Thyroid gland (tissue), 4 donors: ENCODE results near the gene CHPF. TPM values are rescaled to one million over a fixed set of nuclear protein-coding genes. Genes with fewer than 3 reads are reported as not detected.

Source experiments
- DNase-seq, 2 donors: peaks; one replicate each; pipeline ENCODE4 v3.0.0-alpha.2; 2019
- H3K27ac ChIP-seq, 3 donors: fragments of 200-600 bp; sonication (generic); 1 replicate in 2 of 3; 2 replicates in 1 of 3; pipeline ENCODE4 v1.5.1; 2016 to 2019; ENCODE audit warnings: mild to moderate bottlenecking in 1 of 3, moderate library complexity in 1 of 3
- H3K27me3 ChIP-seq: fragments of 200-600 bp; sonication (generic); one replicate; pipeline ENCODE4 v1.5.1; 2019
- H3K36me3 ChIP-seq, 2 donors: fragments of 200-600 bp; sonication (generic); one replicate each; pipeline ENCODE4 v1.5.1; 2016 to 2019
- H3K4me1 ChIP-seq, 2 donors: fragments of 200-600 bp; sonication (generic); one replicate each; pipeline ENCODE4 v1.5.1; 2017 to 2019
- H3K4me3 ChIP-seq, 3 donors: fragments of 200-600 bp; sonication (generic); replicated peaks in 1 of 3; 1 replicate in 2 of 3; 2 replicates in 1 of 3; pipeline ENCODE4 v1.5.1; 2016; ENCODE audit warnings: mild to moderate bottlenecking in 1 of 3
- H3K9me3 ChIP-seq: fragments of 200-600 bp; sonication (generic); one replicate; pipeline ENCODE4 v1.5.1; 2017
- POLR2A ChIP-seq, 2 donors: fragments of 450-650 bp; IDR thresholded peaks; one replicate each; pipeline ENCODE4 v1.6.1; 2017; ENCODE audit warnings: antibody characterized with exemption in 2 of 2, mild to moderate bottlenecking in 2 of 2, moderate library complexity in 1 of 2
- WGBS, 2 donors: methylation state at CpG; one replicate each; pipeline ENCODE4 v1.1.5; 2017; 5-methylcytosine and 5-hydroxymethylcytosine counted together
- intact Hi-C: fragments of 100-400 bp; cut with DNase I; formaldehyde crosslinking; loops from one replicate; pipeline ENCODE4 v1.15.1; 2023
- total RNA-seq, 4 donors: library from RNA; depleted of rRNA; stranded (reverse); fragments of >200 nt; gene quantifications; one replicate each; pipeline ENCODE4 v1.2.3, GENCODE V29; 2016
- TF ChIP-seq, protein P1 (sequence below), 6 experiments: fragments of 200-600 bp in 3 of 6; fragments of 450-650 bp in 3 of 6; sonication (generic) in 3 of 6; IDR thresholded peaks; one replicate each; pipeline ENCODE4 v1.5.1; 2016 to 2019; ENCODE audit warnings: antibody characterized with exemption in 6 of 6, mild to moderate bottlenecking in 2 of 6, inconsistent platforms in 1 of 6, moderate library complexity in 1 of 6

Gene CHPF
- total RNA-seq, 4 donors from 2014 or later = 57.2 to 194 (median 141) TPM

DNA sequence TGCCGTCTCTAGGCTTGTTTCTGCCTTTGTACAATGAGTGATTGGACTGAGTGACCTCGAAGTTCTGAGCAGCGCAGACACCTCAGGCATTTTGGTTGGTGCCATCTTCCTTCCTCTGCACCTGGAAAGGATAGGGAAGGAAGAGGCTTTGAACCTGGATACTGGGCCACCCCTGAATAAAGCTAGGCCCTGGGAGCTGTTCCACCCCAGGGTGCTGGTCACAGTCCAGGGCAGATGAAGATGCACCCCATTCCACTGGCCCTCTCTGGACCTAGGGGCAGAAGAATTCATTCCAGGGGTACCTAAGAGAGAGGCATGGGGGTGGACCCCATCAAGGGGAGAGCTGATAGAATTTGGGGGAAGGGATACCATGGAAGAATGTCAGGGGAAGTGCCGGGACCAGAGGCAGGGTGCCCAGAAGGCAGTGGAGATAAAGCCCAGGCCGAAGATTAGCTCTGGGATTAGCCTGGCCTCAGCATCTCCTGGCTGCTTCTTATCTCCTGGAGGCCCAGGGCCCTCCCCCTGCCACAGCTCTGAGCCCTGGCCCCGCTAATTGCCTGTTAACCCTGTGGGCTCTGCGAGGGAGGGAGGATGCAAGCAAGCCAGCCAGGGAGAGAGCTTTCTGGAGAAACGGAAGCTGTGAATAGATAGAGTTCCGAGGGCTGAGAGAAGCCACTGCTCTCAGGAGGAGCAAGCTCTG is 17.9 kb downstream of the CHPF start:
- Histone ChIP-seq H3K4me3 (no peak overlapping the region), H3K36me3 (no peaks in the 10 kb centered on the region), H3K27ac (no peak overlapping the region), H3K27me3 (peaks cover 18% of the 10 kb centered on the region), H3K9me3 (no peaks in the 10 kb centered on the region), H3K4me1 (peaks cover 10 to 16% of the 10 kb centered on the region in 2 donors)
- no peak for DNase-seq
- TF ChIP-seq, protein P1, sequence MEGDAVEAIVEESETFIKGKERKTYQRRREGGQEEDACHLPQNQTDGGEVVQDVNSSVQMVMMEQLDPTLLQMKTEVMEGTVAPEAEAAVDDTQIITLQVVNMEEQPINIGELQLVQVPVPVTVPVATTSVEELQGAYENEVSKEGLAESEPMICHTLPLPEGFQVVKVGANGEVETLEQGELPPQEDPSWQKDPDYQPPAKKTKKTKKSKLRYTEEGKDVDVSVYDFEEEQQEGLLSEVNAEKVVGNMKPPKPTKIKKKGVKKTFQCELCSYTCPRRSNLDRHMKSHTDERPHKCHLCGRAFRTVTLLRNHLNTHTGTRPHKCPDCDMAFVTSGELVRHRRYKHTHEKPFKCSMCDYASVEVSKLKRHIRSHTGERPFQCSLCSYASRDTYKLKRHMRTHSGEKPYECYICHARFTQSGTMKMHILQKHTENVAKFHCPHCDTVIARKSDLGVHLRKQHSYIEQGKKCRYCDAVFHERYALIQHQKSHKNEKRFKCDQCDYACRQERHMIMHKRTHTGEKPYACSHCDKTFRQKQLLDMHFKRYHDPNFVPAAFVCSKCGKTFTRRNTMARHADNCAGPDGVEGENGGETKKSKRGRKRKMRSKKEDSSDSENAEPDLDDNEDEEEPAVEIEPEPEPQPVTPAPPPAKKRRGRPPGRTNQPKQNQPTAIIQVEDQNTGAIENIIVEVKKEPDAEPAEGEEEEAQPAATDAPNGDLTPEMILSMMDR (IDR thresholded peaks at IDR 0.05) = no peak
- no peak for TF ChIP-seq POLR2A (IDR thresholded peaks at IDR 0.05)
- 60 to 61% methylated on average over 9 of the region's 9 CpGs for WGBS, 2 donors
- intact Hi-C loops = loop anchor here (5.0 kb wide), 2 partner anchors 33 to 48 kb away; no protein-coding TSS in a partner anchor

DNA sequence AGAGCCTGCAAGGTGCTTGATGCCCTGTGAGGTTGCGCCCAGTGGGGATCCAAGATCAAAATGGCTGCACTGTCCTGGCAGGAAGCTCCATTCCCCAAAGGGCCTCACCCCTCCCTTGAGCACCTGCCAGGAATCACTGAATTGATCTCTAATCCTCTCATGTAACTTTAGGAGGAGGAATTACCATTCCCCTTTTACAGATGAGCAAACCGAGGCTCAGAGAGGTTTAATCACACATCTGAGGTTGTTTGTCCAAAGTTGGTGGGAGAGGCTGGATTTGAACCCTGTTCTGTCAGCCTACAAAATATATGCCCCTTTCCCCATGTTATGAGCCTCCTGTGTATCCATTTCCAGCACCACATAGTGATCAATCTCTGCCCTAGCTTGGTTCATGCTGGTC is 18.8 kb downstream of the CHPF start:
- no peak for TF ChIP-seq POLR2A (IDR thresholded peaks at IDR 0.05)
- TF ChIP-seq, protein P1 (IDR thresholded peaks at IDR 0.05) = no peak
- Histone ChIP-seq H3K4me3 (no peak overlapping the region), H3K27ac (no peak overlapping the region), H3K36me3 (no peaks in the 10 kb centered on the region), H3K4me1 (peaks cover 10 to 16% of the 10 kb centered on the region in 2 donors), H3K27me3 (peaks cover 18% of the 10 kb centered on the region), H3K9me3 (no peaks in the 10 kb centered on the region)
- DNase-seq = no peak
- intact Hi-C loops = loop anchor here (5.0 kb wide), 2 partner anchors 33 to 48 kb away; no protein-coding TSS in a partner anchor
- WGBS, 2 donors = 89 to 91% methylated on average over 2 of the region's 2 CpGs

DNA sequence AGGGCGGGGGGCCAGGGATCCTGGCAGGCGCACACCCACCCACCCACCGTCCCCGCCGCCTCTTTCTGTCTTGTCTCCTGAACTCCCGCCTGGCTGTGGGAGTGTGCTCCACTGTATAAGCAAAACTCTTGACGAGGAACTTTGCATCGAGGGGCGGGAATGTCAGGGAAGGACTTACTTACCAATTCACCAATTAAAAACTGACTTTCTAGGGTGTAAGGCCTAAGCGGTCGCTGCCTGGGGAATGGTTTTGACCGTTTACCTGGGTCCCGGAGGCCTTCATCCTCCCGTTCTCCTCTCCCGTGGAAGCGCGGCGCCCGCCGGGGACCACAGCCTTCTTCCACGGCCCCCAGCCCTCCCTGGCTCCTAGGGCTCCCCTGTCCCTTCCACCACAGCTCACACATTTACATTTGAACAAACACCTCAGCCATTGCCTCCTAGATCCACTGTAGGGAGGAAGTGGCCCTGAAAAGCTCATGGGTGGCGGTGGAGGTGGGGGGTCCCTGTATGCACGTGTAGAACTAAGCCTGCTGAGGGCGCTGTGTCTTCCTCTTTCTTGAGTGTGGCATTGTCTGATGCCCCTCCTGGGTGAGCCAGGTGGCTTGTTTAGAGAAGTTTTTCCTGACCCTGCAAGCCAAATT is 20.5 kb downstream of the CHPF start:
- Histone ChIP-seq H3K4me3 (no peak overlapping the region), H3K36me3 (no peaks in the 10 kb centered on the region), H3K27me3 (peaks cover 18% of the 10 kb centered on the region), H3K27ac (no peak overlapping the region), H3K4me1 (peaks cover 10 to 16% of the 10 kb centered on the region in 2 donors), H3K9me3 (no peaks in the 10 kb centered on the region)
- no peak for TF ChIP-seq POLR2A (IDR thresholded peaks at IDR 0.05)
- TF ChIP-seq, protein P1 (IDR thresholded peaks at IDR 0.05) = no peak
- intact Hi-C loops = no loop called here
- DNase-seq = no peak
- 15 to 27% methylated on average over 19 to 24 of the region's 24 CpGs for WGBS, 2 donors

DNA sequence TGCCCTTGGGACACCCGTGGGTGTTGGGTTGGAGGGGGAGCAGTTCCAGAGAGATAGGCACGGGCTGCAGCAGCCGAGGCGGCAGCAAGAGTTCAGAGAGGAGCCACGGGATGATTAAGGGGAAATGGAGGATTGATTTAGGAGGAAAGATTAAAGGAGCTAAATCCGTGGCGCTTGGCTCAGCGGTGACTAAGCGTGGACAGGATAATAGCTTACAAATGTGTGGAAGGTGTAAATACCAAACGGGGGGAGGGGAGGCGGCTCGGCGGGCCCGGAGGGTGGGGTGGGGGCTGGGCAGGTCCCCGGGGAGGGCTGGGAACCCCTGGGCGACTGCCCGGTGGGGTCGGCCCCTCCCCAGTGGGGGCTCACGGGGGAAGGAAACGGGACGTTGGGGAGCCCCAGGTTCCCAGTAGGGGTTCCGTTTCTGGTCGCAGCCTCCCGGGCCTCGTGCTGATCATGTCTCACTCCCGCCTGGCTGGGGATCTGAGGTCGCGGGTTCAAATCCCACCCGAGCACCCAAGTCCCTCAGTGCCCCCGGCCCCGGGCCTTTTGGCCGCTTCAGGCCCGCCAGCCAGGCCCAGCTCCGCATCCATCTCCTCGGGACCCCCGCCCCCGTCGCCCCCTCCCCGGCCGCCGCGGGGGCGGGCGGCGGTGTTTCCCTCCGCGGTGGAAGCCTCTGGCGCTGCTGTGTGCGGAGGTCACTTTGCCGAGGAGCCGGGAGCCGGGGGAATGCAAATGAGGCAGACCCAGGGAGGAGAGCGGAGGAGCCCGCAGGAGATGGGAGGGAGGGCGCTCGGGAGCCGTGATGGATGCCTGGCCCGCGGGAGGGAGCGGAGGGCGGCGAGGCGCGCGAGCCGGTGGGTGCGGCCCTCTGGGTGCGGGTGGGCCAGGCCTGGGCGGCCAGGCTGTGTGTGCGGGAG is 21.2 kb downstream of the CHPF start:
- H3K4me3 ChIP-seq = no peak overlapping the region
- TF ChIP-seq POLR2A (IDR thresholded peaks at IDR 0.05) = no peak
- TF ChIP-seq, protein P1 (IDR thresholded peaks at IDR 0.05) = no peak
- peaks cover 18% of the 10 kb centered on the region for H3K27me3 ChIP-seq
- intact Hi-C loops = no loop called here
- H3K4me1 ChIP-seq = peaks cover 10 to 16% of the 10 kb centered on the region in 2 donors
- H3K36me3 ChIP-seq = no peaks in the 10 kb centered on the region
- WGBS, 2 donors = 4 to 5% methylated on average over 37 to 48 of the region's 70 CpGs
- no peak for DNase-seq
- H3K27ac ChIP-seq = no peak overlapping the region
- H3K9me3 ChIP-seq = no peaks in the 10 kb centered on the region
